NOMO-1 treated with dmso at 0.1 percent for 144 hours (cell line): Measurements from ENCODE around the gene C9orf57.
"Not testable (repeated sequence)": the region's sequence is repeated elsewhere in the genome, so short reads cannot be mapped to it uniquely, and the experiment has no call there.

Experiments
- DNase-seq: peaks from one replicate; lab custom pipeline; 2025; ENCODE audit not compliant: unreplicated experiment; lab: John Stamatoyannopoulos, UW

Gene C9orf57

DNA sequence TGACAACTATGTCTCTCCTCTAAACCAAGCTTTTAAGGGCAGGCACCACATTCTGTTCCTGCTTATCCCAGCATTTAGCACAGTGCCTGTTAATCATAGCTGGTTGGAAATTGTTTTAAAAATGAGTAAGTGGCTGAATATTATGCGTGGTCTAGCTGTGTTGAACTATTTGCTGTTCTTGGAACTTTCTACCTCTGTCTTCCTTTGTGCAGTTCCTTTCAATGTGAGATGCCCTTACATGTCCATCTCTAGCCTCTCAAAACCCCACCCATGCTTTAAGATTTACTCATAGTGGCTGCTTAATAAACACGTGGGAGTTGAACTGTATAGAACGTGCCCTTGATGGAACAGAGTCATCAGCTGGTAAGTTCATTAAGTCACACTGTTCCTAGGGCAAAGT, 34.5 kb downstream of the C9orf57 start:
- DNase-seq, result no peak

DNA sequence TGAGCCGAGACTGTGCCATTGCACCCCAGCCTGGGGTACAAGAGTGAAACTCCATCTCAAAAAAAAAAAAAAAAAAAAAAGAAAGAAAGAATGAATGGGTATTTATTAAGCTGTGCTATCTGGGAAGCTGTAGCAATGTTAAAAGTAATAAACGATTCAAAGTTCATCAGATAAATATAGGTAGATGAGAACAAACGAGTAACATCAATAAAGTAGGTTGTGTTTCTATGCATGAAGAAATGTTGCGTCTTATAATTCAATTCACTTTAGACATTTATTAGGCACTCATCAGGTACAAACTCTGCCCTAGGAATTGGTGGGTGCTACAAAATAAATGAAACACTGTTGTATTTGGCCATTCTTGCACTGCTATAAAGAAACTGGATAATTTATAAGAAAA, 36.8 kb downstream of the C9orf57 start:
- DNase-seq, result no peak

DNA sequence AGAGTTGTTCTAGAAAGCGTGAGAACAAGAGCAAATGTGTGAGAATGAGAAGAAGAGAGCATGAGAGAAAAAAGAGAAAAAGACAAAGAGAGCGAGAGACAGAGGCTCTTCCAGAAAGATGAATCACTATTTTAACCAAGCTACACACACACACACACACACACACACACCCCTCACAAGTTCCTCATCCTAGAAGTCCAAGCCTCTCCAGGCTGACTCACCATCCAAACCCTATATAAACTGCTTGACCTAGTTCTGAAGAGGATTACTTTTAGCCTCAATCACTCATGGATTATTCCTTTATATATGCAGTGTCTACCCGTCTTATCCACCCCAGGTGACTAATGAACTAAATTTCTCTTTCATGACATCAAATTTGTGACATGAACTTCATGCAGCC, 37.6 kb downstream of the C9orf57 start:
- no peak for DNase-seq

DNA sequence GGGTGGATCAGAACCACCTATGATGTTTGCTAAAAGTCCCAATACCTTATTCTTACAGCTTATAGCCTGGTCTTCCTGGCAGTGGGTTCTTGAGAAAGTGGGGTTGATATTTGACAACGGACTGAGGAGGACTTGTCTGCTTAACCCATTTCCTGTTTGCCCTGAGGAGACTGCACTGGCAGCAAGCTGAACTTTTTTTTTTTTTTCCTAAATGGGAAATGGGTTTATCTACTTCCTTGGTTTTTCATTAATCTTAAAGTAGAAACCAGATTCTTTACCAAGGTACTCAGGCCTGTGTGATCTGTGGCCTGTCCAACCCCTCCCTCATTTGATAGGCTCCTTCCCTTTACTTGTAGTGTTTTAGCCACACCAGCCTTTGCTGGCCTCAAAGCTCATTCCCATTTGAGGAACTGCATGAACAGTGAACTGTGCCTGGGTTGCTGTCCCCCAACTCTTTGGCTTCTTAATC, 47.1 kb downstream of the C9orf57 start:
- DNase-seq, result no peak

DNA sequence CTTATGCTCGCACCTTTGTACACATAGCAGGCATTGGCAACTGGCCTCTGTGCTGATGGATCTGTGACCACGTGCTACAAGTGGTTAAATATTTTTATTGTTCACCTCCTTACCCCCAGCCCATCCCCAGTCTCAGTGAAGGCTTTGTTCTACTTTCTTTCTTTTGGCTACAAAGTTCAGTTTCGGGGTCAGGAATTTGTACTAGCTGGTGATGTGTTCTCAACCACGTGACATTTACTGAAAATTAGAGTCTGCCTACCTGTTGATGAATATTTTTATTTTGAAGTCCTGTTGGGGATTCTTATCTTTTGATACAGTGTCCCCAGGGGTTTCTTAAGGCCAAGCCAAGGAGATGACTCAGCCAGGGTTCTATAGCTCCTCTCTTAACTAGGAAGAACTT, 47.8 kb downstream of the C9orf57 start:
- no peak for DNase-seq

DNA sequence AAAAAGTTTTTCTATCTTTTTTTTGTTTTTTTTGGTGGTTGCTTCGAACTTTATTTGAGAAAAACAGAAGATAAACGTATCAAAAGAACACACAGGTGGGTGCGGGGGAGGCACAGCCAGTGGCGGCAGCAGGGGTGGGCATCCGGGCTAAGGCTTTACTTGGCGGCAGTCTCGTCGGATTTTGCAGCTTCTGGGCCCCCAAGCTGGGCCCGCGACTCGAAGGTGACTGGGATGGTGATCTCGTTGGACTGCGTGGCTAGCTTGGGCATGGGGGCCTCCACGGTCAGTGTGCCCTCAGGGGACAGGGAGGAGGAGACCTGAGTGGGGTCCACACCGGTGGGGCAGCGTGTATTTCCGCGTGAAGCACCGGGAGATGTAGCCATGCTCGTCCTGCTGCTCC, 52.7 kb downstream of the C9orf57 start:
- not testable (repeated sequence) for DNase-seq

DNA sequence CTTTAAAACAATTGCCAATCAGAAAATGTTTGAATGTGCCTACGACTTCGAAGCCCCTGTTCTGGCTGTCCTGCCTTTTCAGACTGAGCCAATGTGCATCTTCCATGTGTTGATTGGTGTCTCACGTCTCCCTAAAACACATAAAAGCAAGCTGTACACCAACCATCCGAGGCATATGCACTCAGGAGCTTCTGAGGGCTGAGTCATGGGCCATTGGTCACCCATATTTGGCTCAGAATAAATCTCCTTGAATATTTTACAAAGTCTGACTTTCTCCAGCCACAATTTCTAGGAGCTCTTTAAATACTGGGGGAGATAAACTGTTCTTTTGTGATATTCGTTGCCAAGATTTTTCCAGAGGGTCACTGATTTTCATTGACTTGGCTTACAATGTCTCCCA, 53.9 kb downstream of the C9orf57 start:
- DNase-seq, result no peak

DNA sequence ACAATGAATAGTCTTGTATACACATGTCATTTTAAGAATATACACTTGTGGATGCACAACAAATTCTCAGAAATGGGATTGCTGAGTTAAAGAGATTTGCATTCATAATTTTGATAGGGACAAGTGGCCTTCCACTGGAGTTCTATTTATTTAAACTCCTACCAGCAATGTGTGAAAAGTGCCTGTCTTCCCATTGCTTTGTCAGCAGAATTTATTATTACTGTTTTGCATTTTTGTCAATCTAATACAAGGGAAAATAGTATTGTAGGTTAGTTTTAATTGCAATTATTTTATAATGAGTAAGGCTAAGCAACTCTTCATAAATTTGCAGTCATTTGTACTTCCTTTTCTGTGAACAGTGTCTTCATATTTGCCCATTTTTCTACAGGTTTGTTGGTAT, 55.0 kb downstream of the C9orf57 start:
- no peak for DNase-seq
